ENCODE measurements around the gene DNM3.
"Not testable (repeated sequence)": the region's sequence is repeated elsewhere in the genome, so short reads cannot be mapped to it uniquely, and the experiment has no call there.

DNM3 gene

GRCh38 chr1:171841050-171841910 lies at the start of gene DNM3:
Gene DNM3 (plus strand): TSS chr1:171841498. CDS start chr1:171841657, 159 bp downstream.
- DNase-seq, result peak; percentile 61

- no peak for DNase-seq
Measured at GRCh38 chr1:171792656-171793369, 48.5 kb upstream of the DNM3 start.

GRCh38 chr1:171793636-171794035 lies 47.7 kb upstream of the DNM3 start:
- DNase-seq, result no peak

- DNase-seq, result no peak
Measured at GRCh38 chr1:171794085-171794484, 47.2 kb upstream of the DNM3 start.

GRCh38 chr1:171796592-171796991 lies 44.7 kb upstream of the DNM3 start:
- DNase-seq, result no peak

GRCh38 chr1:171798311-171798710 lies 43.0 kb upstream of the DNM3 start:
- no peak for DNase-seq

GRCh38 chr1:171798765-171799164 lies 42.5 kb upstream of the DNM3 start:
- no peak for DNase-seq

GRCh38 chr1:171799166-171799565 lies 42.1 kb upstream of the DNM3 start:
- DNase-seq, result no peak

- DNase-seq, result not testable (repeated sequence)
Measured at GRCh38 chr1:171799698-171800097, 41.6 kb upstream of the DNM3 start.

GRCh38 chr1:171800342-171800741 lies 41.0 kb upstream of the DNM3 start:
- no peak for DNase-seq

GRCh38 chr1:171800851-171801250 lies 40.4 kb upstream of the DNM3 start:
- DNase-seq, result no peak

- peak; percentile 6 for DNase-seq
Measured at GRCh38 chr1:171801487-171801891, 39.8 kb upstream of the DNM3 start.

- no peak for DNase-seq
Measured at GRCh38 chr1:171802207-171802606, 39.1 kb upstream of the DNM3 start.

- no peak for DNase-seq
Measured at GRCh38 chr1:171803045-171803444, 38.3 kb upstream of the DNM3 start.

GRCh38 chr1:171803461-171804022 lies 37.8 kb upstream of the DNM3 start:
- DNase-seq, result no peak

GRCh38 chr1:171805395-171806115 lies 35.7 kb upstream of the DNM3 start:
- DNase-seq, result no peak

- no peak for DNase-seq
Measured at GRCh38 chr1:171807556-171807955, 33.7 kb upstream of the DNM3 start.

GRCh38 chr1:171809834-171810233 lies 31.5 kb upstream of the DNM3 start:
- no peak for DNase-seq

- no peak for DNase-seq
Measured at GRCh38 chr1:171811672-171812071, 29.6 kb upstream of the DNM3 start.

- DNase-seq, result no peak
Measured at GRCh38 chr1:171814692-171815091, 26.6 kb upstream of the DNM3 start.

GRCh38 chr1:171816300-171816901 lies 24.9 kb upstream of the DNM3 start:
- DNase-seq, result no peak

GRCh38 chr1:171817511-171818265 lies 23.6 kb upstream of the DNM3 start:
- DNase-seq, result no peak

All from GDM1 (cell line).